WTC11 (cell line): Measurements from ENCODE around the gene RAP1GDS1. TPM values are rescaled to one million over a fixed set of nuclear protein-coding genes. Genes with fewer than 3 reads are reported as not detected.
"Not testable (repeated sequence)": the region's sequence is repeated elsewhere in the genome, so short reads cannot be mapped to it uniquely, and the experiment has no call there.

Experiments
- ATAC-seq: fragments of 200-7000 bp; cut with Tn5 transposase; 2 replicates; pipeline ENCODE4 v1.10.0; 2021; ENCODE audit warnings: mild to moderate bottlenecking, moderate library complexity
- CTCF ChIA-PET: fragments of 300-600 bp; sonication (Branson Sonifier 250); formaldehyde crosslinking; loops from one replicate; lab custom pipeline; 2021; ENCODE audit warnings: antibody characterized with exemption; lab: Charles Lee
- POLR2A ChIA-PET: fragments of 350-600 bp; sonication (Branson Sonifier 250); formaldehyde crosslinking; loops from one replicate; lab custom pipeline; 2021; ENCODE audit warnings: antibody characterized with exemption; lab: Charles Lee
- DNase-seq: peaks from one replicate; pipeline ENCODE4 v3.0.0; 2021; ENCODE audit warnings: low spot score
- H3K27ac Mint-ChIP-seq: 2 replicates; pipeline ENCODE4 v1.8.0; 2021; ENCODE audit warnings: mixed read lengths
- H3K27me3 Mint-ChIP-seq: 2 replicates; pipeline ENCODE4 v1.8.0; 2021; ENCODE audit warnings: low read depth, mild to moderate bottlenecking, moderate library complexity, mixed read lengths
- H3K36me3 Mint-ChIP-seq: 2 replicates; pipeline ENCODE4 v1.8.0; 2021; ENCODE audit warnings: mixed read lengths
- H3K4me1 Mint-ChIP-seq: 2 replicates; pipeline ENCODE4 v1.8.0; 2022; ENCODE audit warnings: mixed read lengths
- H3K4me3 Mint-ChIP-seq: 2 replicates; pipeline ENCODE4 v1.8.0; 2021; ENCODE audit warnings: mild to moderate bottlenecking, moderate library complexity, mixed read lengths
- H3K9me3 Mint-ChIP-seq: 2 replicates; pipeline ENCODE4 v1.8.0; 2021; ENCODE audit warnings: mixed read lengths
- ATF1 ChIP-seq: sonication (generic); formaldehyde crosslinking; IDR thresholded peaks from 2 replicates; pipeline ENCODE4 v1.8.1; 2023; ENCODE audit warnings: mild to moderate bottlenecking, moderate library complexity, missing genetic modification reagents
- EMX1 ChIP-seq: fragments of 250-450 bp; sonication (Bioruptor Pico); IDR thresholded peaks from 2 replicates; pipeline ENCODE4 v1.8.0; 2021; ENCODE audit warnings: mild to moderate bottlenecking
- FOXK1 ChIP-seq: sonication (generic); formaldehyde crosslinking; IDR thresholded peaks from 2 replicates; pipeline ENCODE4 v1.8.0; 2022; ENCODE audit warnings: mild to moderate bottlenecking, moderate library complexity, missing genetic modification reagents
- NFE2L1 ChIP-seq: sonication (generic); formaldehyde crosslinking; IDR thresholded peaks from 2 replicates; pipeline ENCODE4 v1.8.1; 2023; ENCODE audit warnings: missing genetic modification reagents
- RELA ChIP-seq: sonication (generic); formaldehyde crosslinking; IDR thresholded peaks from 2 replicates; pipeline ENCODE4 v1.8.1; 2022; ENCODE audit warnings: missing genetic modification reagents, mild to moderate bottlenecking, borderline replicate concordance
- RORB ChIP-seq: fragments of 250-450 bp; sonication (Bioruptor Pico); IDR thresholded peaks from 2 replicates; pipeline ENCODE4 v1.9.0; 2021; ENCODE audit warnings: mild to moderate bottlenecking
- SMAD4 ChIP-seq: sonication (generic); formaldehyde crosslinking; IDR thresholded peaks from 2 replicates; pipeline ENCODE4 v1.8.0; 2022; ENCODE audit warnings: mild to moderate bottlenecking, missing genetic modification reagents
- ZNF219 ChIP-seq: sonication (generic); formaldehyde crosslinking; IDR thresholded peaks from 2 replicates; pipeline ENCODE4 v1.8.0; 2023; ENCODE audit warnings: missing genetic modification reagents, mild to moderate bottlenecking, borderline replicate concordance
- ZNF263 ChIP-seq: sonication (generic); formaldehyde crosslinking; IDR thresholded peaks from 2 replicates; pipeline ENCODE4 v1.8.1; 2022; ENCODE audit warnings: low read depth, mild to moderate bottlenecking, moderate library complexity, missing genetic modification reagents
- ZNF423 ChIP-seq: fragments of 250-450 bp; sonication (Bioruptor Pico); IDR thresholded peaks from 2 replicates; pipeline ENCODE4 v2.1.2; 2022; ENCODE audit warnings: mild to moderate bottlenecking, moderate library complexity
- total RNA-seq: library from RNA; stranded (reverse); gene quantifications from 3 replicates; pipeline ENCODE4 v1.2.3, GENCODE V29; 2021
- TF ChIP-seq, protein P1 (sequence below): fragments of 250-450 bp; sonication (Bioruptor Pico); IDR thresholded peaks from 2 replicates; pipeline ENCODE4 v1.9.0; 2021; ENCODE audit warnings: mild to moderate bottlenecking
- TF ChIP-seq, protein P2 (sequence below): sonication (generic); formaldehyde crosslinking; IDR thresholded peaks from 2 replicates; pipeline ENCODE4 v1.8.0; 2022; ENCODE audit warnings: mild to moderate bottlenecking, missing genetic modification reagents
- TF ChIP-seq, protein P3 (sequence below): fragments of 250-450 bp; sonication (Bioruptor Pico); IDR thresholded peaks from 2 replicates; pipeline ENCODE4 v1.9.0; 2021; ENCODE audit warnings: mild to moderate bottlenecking
- TF ChIP-seq, protein P4 (sequence below): sonication (generic); formaldehyde crosslinking; IDR thresholded peaks from 2 replicates; pipeline ENCODE4 v1.8.1; 2023; ENCODE audit warnings: mild to moderate bottlenecking, moderate library complexity, missing genetic modification reagents
- TF ChIP-seq, protein P5 (sequence below): sonication (generic); formaldehyde crosslinking; IDR thresholded peaks from 2 replicates; pipeline ENCODE4 v1.8.0; 2023; ENCODE audit warnings: missing genetic modification reagents
- TF ChIP-seq, protein P6 (sequence below): fragments of 250-450 bp; sonication (Bioruptor Pico); IDR thresholded peaks from 2 replicates; pipeline ENCODE4 v2.1.2; 2022; ENCODE audit warnings: mild to moderate bottlenecking, moderate library complexity
- TF ChIP-seq, protein P7 (sequence below): sonication (generic); formaldehyde crosslinking; conservative IDR thresholded peaks from 2 replicates; pipeline ENCODE4 v1.8.1; 2023; ENCODE audit warnings: mild to moderate bottlenecking, low read depth, missing genetic modification reagents, moderate library complexity
- TF ChIP-seq, protein P8 (sequence below): sonication (generic); formaldehyde crosslinking; IDR thresholded peaks from 2 replicates; pipeline ENCODE4 v1.8.1; 2022; ENCODE audit warnings: mild to moderate bottlenecking, missing genetic modification reagents, moderate library complexity, borderline replicate concordance

RAP1GDS1 gene
- total RNA-seq, 1 experiment from 2014 or later, result 29.9 TPM

DNA sequence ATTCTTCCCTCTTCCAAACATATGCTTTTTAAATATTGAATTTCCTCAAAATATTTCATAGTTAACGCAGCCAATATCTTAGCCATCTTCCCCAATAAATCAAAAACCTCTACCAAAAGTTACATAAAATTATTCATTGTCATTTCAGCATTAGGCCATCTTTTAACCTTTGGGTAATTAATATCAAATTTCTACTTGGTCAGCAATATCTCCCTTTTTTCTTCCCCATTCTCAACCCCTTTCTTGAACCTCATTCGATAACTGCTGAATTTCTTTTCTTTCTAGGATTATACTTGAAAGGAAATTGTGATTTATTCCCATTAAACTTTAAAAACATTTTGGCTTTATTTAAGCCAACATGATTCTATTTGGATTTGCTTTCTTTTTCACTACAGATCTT lies 65.0 kb downstream of the RAP1GDS1 start:
- H3K27me3 Mint-ChIP-seq, result peaks cover 5% of the 10 kb centered on the region; the same call in 1 of the 2 replicates
- no peaks in the 10 kb centered on the region for H3K4me1 Mint-ChIP-seq
- CTCF ChIA-PET, result no interaction called here
- no peak for ATAC-seq
- H3K4me3 Mint-ChIP-seq, result no peak overlapping the region
- TF ChIP-seq, protein P1, sequence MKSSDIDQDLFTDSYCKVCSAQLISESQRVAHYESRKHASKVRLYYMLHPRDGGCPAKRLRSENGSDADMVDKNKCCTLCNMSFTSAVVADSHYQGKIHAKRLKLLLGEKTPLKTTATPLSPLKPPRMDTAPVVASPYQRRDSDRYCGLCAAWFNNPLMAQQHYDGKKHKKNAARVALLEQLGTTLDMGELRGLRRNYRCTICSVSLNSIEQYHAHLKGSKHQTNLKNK (CRISPR knock-in tag), result no peak
- TF ChIP-seq, protein P2, sequence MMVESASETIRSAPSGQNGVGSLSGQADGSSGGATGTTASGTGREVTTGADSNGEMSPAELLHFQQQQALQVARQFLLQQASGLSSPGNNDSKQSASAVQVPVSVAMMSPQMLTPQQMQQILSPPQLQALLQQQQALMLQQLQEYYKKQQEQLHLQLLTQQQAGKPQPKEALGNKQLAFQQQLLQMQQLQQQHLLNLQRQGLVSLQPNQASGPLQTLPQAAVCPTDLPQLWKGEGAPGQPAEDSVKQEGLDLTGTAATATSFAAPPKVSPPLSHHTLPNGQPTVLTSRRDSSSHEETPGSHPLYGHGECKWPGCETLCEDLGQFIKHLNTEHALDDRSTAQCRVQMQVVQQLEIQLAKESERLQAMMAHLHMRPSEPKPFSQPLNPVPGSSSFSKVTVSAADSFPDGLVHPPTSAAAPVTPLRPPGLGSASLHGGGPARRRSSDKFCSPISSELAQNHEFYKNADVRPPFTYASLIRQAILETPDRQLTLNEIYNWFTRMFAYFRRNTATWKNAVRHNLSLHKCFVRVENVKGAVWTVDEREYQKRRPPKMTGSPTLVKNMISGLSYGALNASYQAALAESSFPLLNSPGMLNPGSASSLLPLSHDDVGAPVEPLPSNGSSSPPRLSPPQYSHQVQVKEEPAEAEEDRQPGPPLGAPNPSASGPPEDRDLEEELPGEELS (CRISPR knock-in tag), result no peak
- TF ChIP-seq, protein P3, sequence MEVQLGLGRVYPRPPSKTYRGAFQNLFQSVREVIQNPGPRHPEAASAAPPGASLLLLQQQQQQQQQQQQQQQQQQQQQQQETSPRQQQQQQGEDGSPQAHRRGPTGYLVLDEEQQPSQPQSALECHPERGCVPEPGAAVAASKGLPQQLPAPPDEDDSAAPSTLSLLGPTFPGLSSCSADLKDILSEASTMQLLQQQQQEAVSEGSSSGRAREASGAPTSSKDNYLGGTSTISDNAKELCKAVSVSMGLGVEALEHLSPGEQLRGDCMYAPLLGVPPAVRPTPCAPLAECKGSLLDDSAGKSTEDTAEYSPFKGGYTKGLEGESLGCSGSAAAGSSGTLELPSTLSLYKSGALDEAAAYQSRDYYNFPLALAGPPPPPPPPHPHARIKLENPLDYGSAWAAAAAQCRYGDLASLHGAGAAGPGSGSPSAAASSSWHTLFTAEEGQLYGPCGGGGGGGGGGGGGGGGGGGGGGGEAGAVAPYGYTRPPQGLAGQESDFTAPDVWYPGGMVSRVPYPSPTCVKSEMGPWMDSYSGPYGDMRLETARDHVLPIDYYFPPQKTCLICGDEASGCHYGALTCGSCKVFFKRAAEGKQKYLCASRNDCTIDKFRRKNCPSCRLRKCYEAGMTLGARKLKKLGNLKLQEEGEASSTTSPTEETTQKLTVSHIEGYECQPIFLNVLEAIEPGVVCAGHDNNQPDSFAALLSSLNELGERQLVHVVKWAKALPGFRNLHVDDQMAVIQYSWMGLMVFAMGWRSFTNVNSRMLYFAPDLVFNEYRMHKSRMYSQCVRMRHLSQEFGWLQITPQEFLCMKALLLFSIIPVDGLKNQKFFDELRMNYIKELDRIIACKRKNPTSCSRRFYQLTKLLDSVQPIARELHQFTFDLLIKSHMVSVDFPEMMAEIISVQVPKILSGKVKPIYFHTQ, result no peak
- TF ChIP-seq RORB (CRISPR knock-in tag) (no peak), RELA (CRISPR knock-in tag) (no peak), NFE2L1 (CRISPR knock-in tag) (no peak), ZNF263 (CRISPR knock-in tag) (no peak), ATF1 (no peak), FOXK1 (CRISPR knock-in tag) (no peak), SMAD4 (no peak), ZNF423 (CRISPR knock-in tag) (no peak), EMX1 (CRISPR knock-in tag) (no peak), ZNF219 (CRISPR knock-in tag) (no peak)
- TF ChIP-seq, protein P4, sequence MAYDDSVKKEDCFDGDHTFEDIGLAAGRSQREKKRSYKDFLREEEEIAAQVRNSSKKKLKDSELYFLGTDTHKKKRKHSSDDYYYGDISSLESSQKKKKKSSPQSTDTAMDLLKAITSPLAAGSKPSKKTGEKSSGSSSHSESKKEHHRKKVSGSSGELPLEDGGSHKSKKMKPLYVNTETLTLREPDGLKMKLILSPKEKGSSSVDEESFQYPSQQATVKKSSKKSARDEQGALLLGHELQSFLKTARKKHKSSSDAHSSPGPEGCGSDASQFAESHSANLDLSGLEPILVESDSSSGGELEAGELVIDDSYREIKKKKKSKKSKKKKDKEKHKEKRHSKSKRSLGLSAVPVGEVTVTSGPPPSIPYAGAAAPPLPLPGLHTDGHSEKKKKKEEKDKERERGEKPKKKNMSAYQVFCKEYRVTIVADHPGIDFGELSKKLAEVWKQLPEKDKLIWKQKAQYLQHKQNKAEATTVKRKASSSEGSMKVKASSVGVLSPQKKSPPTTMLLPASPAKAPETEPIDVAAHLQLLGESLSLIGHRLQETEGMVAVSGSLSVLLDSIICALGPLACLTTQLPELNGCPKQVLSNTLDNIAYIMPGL, result no peak
- TF ChIP-seq, protein P5, sequence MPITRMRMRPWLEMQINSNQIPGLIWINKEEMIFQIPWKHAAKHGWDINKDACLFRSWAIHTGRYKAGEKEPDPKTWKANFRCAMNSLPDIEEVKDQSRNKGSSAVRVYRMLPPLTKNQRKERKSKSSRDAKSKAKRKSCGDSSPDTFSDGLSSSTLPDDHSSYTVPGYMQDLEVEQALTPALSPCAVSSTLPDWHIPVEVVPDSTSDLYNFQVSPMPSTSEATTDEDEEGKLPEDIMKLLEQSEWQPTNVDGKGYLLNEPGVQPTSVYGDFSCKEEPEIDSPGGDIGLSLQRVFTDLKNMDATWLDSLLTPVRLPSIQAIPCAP, result no peak
- TF ChIP-seq, protein P6, sequence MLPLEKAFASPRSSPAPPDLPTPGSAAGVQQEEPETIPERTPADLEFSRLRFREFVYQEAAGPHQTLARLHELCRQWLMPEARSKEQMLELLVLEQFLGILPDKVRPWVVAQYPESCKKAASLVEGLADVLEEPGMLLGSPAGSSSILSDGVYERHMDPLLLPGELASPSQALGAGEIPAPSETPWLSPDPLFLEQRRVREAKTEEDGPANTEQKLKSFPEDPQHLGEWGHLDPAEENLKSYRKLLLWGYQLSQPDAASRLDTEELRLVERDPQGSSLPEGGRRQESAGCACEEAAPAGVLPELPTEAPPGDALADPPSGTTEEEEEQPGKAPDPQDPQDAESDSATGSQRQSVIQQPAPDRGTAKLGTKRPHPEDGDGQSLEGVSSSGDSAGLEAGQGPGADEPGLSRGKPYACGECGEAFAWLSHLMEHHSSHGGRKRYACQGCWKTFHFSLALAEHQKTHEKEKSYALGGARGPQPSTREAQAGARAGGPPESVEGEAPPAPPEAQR, result no peak
- TF ChIP-seq, all 79 proteins: peak for 0
- Mint-ChIP-seq H3K9me3 (peaks cover 30% of the 10 kb centered on the region), H3K27ac (no peak overlapping the region), H3K36me3 (peaks cover 37% of the 10 kb centered on the region)
- POLR2A ChIA-PET, result interaction anchor here (0.6 kb wide), 1 partner anchor 509 kb away, joined by 4 read pairs; no protein-coding TSS in a partner anchor
- DNase-seq, result no peak

DNA sequence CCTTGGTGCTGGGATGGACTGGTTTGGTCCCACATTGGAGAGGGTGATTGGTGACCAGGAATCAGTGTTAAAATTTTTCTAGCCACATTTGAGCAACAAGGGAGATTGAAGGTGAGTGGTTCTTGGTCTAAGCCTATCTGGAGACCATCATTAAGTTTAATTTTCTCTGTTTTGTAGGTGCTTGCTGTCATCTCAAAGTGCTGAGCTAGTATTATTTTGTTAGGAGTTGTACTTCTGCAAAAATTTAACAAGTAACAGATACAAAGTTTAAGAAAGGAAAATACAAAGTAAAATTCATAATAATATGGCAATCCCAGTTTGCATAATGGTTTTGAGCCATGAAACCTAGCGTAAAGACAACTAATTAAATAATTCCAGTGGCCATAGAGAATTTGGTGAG lies 66.5 kb downstream of the RAP1GDS1 start:
- H3K27ac Mint-ChIP-seq, result no peak overlapping the region
- H3K4me3 Mint-ChIP-seq, result no peak overlapping the region
- H3K27me3 Mint-ChIP-seq, result peaks cover 11% of the 10 kb centered on the region
- ATAC-seq (no peak), DNase-seq (no peak)
- CTCF ChIA-PET, result no interaction called here
- TF ChIP-seq, protein P7, sequence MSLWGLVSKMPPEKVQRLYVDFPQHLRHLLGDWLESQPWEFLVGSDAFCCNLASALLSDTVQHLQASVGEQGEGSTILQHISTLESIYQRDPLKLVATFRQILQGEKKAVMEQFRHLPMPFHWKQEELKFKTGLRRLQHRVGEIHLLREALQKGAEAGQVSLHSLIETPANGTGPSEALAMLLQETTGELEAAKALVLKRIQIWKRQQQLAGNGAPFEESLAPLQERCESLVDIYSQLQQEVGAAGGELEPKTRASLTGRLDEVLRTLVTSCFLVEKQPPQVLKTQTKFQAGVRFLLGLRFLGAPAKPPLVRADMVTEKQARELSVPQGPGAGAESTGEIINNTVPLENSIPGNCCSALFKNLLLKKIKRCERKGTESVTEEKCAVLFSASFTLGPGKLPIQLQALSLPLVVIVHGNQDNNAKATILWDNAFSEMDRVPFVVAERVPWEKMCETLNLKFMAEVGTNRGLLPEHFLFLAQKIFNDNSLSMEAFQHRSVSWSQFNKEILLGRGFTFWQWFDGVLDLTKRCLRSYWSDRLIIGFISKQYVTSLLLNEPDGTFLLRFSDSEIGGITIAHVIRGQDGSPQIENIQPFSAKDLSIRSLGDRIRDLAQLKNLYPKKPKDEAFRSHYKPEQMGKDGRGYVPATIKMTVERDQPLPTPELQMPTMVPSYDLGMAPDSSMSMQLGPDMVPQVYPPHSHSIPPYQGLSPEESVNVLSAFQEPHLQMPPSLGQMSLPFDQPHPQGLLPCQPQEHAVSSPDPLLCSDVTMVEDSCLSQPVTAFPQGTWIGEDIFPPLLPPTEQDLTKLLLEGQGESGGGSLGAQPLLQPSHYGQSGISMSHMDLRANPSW, result no peak
- TF ChIP-seq, protein P8, sequence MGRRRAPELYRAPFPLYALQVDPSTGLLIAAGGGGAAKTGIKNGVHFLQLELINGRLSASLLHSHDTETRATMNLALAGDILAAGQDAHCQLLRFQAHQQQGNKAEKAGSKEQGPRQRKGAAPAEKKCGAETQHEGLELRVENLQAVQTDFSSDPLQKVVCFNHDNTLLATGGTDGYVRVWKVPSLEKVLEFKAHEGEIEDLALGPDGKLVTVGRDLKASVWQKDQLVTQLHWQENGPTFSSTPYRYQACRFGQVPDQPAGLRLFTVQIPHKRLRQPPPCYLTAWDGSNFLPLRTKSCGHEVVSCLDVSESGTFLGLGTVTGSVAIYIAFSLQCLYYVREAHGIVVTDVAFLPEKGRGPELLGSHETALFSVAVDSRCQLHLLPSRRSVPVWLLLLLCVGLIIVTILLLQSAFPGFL (CRISPR knock-in tag), result no peak
- POLR2A ChIA-PET, result no interaction called here
- peaks cover 51% of the 10 kb centered on the region for H3K36me3 Mint-ChIP-seq
- peaks cover 45% of the 10 kb centered on the region for H3K9me3 Mint-ChIP-seq
- no peaks in the 10 kb centered on the region for H3K4me1 Mint-ChIP-seq

DNA sequence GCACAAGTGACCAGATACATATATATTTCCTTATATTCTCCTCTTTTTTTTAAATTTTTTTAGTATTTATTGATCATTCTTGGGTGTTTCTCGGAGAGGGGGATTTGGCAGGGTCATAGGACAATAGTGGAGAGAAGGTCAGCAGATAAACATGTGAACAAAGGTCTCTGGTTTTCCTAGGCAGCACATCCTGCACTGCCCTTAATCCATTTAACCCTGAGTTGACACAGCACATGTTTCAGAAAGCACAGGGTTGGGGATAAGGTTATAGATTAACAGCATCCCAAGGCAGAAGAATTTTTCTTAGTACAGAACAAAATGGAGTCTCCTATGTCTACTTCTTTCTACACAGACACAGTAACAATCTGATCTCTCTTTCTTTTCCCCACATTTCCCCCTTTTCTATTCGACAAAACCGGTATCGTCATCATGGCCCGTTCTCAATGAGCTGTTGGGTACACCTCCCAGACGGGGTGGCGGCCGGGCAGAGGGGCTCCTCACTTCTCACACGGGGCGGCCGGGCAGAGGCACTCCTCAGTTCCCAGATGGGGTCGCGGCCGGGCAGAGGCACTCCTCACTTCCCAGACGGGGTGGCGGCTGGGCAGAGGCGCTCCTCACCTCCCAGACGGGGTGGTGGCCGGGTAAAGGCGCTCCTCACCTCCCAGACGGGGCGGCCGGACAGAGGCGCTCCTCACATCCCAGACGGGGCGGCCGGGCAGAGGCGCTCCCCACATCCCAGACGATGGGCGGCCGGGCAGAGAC lies 68.9 kb downstream of the RAP1GDS1 start:
- POLR2A ChIA-PET, DNase-seq, ATAC-seq, H3K4me3 Mint-ChIP-seq, H3K27ac Mint-ChIP-seq, CTCF ChIA-PET: not testable (repeated sequence)
- Mint-ChIP-seq H3K9me3 (peaks cover 49% of the 10 kb centered on the region), H3K36me3 (peaks cover 58% of the 10 kb centered on the region), H3K27me3 (peaks cover 11% of the 10 kb centered on the region), H3K4me1 (peaks cover 11% of the 10 kb centered on the region)
